Testis (tissue), 3 donors: ENCODE measurements around the gene FASN. TPM values are rescaled to one million over a fixed set of nuclear protein-coding genes. Genes with fewer than 3 reads are reported as not detected.

Source experiments
- DNase-seq: peaks from one replicate; pipeline ENCODE4 v3.0.0-alpha.2; 2019
- H3K27ac ChIP-seq, 2 donors: fragments of 200-600 bp; sonication (generic); one replicate each; pipeline ENCODE4 v1.5.1; 2019
- H3K27me3 ChIP-seq: fragments of 200-600 bp; sonication (generic); one replicate; pipeline ENCODE4 v1.5.1; 2019
- H3K36me3 ChIP-seq: fragments of 200-600 bp; sonication (generic); one replicate; pipeline ENCODE4 v1.5.1; 2017; ENCODE audit warnings: low read depth; ENCODE audit errors: missing control alignments
- H3K4me1 ChIP-seq: fragments of 200-600 bp; sonication (generic); one replicate; pipeline ENCODE4 v1.5.1; 2019
- H3K4me3 ChIP-seq, 2 donors: fragments of 200-600 bp; sonication (generic); one replicate each; pipeline ENCODE4 v1.5.1; 2017 to 2019
- H3K9me3 ChIP-seq: fragments of 200-600 bp; sonication (generic); one replicate; pipeline ENCODE4 v1.5.1; 2017
- CTCF ChIP-seq, 3 experiments: fragments of 450-650 bp in 2 of 3; fragments of 200-600 bp in 1 of 3; sonication (generic) in 1 of 3; IDR thresholded peaks; one replicate each; pipeline ENCODE4 v1.5.1; 2016 to 2019; ENCODE audit warnings: antibody characterized with exemption in 3 of 3, mild to moderate bottlenecking in 2 of 3, moderate library complexity in 1 of 3
- POLR2A ChIP-seq: fragments of 450-650 bp; IDR thresholded peaks from one replicate; pipeline ENCODE4 v1.6.1; 2017; ENCODE audit warnings: antibody characterized with exemption, mild to moderate bottlenecking, moderate library complexity
- WGBS, 2 donors: methylation state at CpG; one replicate each; pipeline ENCODE4 v1.1.5; 2018; 5-methylcytosine and 5-hydroxymethylcytosine counted together
- intact Hi-C: fragments of 100-400 bp; cut with DNase I; formaldehyde crosslinking; loops from one replicate; pipeline ENCODE4 v1.15.1; 2023; ENCODE audit warnings: low total_unique reads
- polyA plus RNA-seq: library from polyadenylated mRNA; stranded (reverse); fragments of 350-450 nt; fragmentation: Illumina TruSeq; extraction: RNeasy Lipid Tissue Mini Kit (QIAGEN cat#74804); gene quantifications from one replicate; pipeline ENCODE4 v1.2.3, GENCODE V29; 2014; ENCODE audit warnings: low read depth, low replicate concordance; ENCODE audit not compliant: insufficient read depth
- total RNA-seq, 2 donors: library from RNA; depleted of rRNA; stranded (reverse); fragments of >200 nt; gene quantifications; one replicate each; pipeline ENCODE4 v1.2.3, GENCODE V29; 2016

The FASN gene
- total and polyA plus RNA-seq, 3 donors from 2014 or later = 47.6 to 93.0 (median 76.2) TPM

- no peaks in the 10 kb centered on the region for H3K27me3 ChIP-seq
- no peak overlapping the region for H3K4me3 ChIP-seq
- H3K27ac ChIP-seq = no peak overlapping the region
- WGBS, 2 donors = 87 to 93% methylated on average over 10 of the region's 10 CpGs
- intact Hi-C loops = no loop called here
- H3K4me1 ChIP-seq = peaks cover 3% of the 10 kb centered on the region
- no peak for DNase-seq
- H3K9me3 ChIP-seq = no peaks in the 10 kb centered on the region
- H3K36me3 ChIP-seq = no peaks in the 10 kb centered on the region
- TF ChIP-seq CTCF (IDR thresholded peaks at IDR 0.05) (no peak), POLR2A (no peak)
Measured at GRCh38 chr17:82114447-82114846, 16.4 kb upstream of the FASN start.

- no peak overlapping the region for H3K27ac ChIP-seq
- no peaks in the 10 kb centered on the region for H3K9me3 ChIP-seq
- peaks cover 3% of the 10 kb centered on the region for H3K4me1 ChIP-seq
- H3K36me3 ChIP-seq = no peaks in the 10 kb centered on the region
- intact Hi-C loops = no loop called here
- no peak for DNase-seq
- no peaks in the 10 kb centered on the region for H3K27me3 ChIP-seq
- no peak overlapping the region for H3K4me3 ChIP-seq
- TF ChIP-seq POLR2A = no peak
- TF ChIP-seq CTCF (IDR thresholded peaks at IDR 0.05) = no peak
- WGBS, 2 donors = 90 to 92% methylated on average over 13 of the region's 13 CpGs
Measured at GRCh38 chr17:82113941-82114340, 15.9 kb upstream of the FASN start.

DNA sequence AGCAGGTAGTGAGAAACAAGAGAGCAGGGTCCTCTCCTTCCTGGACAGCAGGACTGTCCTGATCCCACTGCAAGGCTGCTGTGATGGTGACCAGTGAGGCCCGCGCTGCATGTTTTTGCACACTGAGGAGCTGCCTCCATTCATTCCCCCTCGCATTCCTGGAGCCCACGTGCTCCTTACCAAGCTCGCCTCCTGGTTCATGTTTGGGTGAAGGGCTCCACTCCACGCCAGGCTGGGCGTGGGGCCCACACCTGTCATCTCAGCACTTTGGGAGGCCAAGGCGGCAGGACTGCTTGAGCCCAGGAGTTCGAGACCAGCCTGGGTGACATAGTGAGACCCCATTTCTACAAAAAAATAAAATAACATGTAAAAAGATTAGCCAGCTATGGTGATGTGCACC, 15.4 kb upstream of the FASN start:
- no peak overlapping the region for H3K4me3 ChIP-seq
- no peak for DNase-seq
- no peaks in the 10 kb centered on the region for H3K27me3 ChIP-seq
- 96% methylated on average over 4 to 9 of the region's 9 CpGs for WGBS, 2 donors
- no peak for TF ChIP-seq POLR2A
- no peak for TF ChIP-seq CTCF (IDR thresholded peaks at IDR 0.05)
- intact Hi-C loops = no loop called here
- H3K9me3 ChIP-seq = no peaks in the 10 kb centered on the region
- no peaks in the 10 kb centered on the region for H3K36me3 ChIP-seq
- peaks cover 1% of the 10 kb centered on the region for H3K4me1 ChIP-seq
- H3K27ac ChIP-seq = no peak overlapping the region

GRCh38 chr17:82112914-82113311, 14.9 kb upstream of the FASN start:
- no peak overlapping the region for H3K4me3 ChIP-seq
- no peaks in the 10 kb centered on the region for H3K9me3 ChIP-seq
- TF ChIP-seq POLR2A (no peak), CTCF (IDR thresholded peaks at IDR 0.05) (no peak)
- WGBS, 2 donors = 88 to 90% methylated on average over 4 to 6 of the region's 6 CpGs
- no peak for DNase-seq
- no peak overlapping the region for H3K27ac ChIP-seq
- no peaks in the 10 kb centered on the region for H3K4me1 ChIP-seq
- H3K36me3 ChIP-seq = no peaks in the 10 kb centered on the region
- H3K27me3 ChIP-seq = no peaks in the 10 kb centered on the region
- intact Hi-C loops = no loop called here

- intact Hi-C loops = no loop called here
- H3K9me3 ChIP-seq = no peaks in the 10 kb centered on the region
- WGBS, 2 donors = 91 to 94% methylated on average over 18 of the region's 18 CpGs
Measured at GRCh38 chr17:82112181-82112913, 14.3 kb upstream of the FASN start.

More at GRCh38 chr17:82112181-82112913, 14.3 kb upstream of the FASN start:
- no peak for TF ChIP-seq CTCF (IDR thresholded peaks at IDR 0.05)
- Histone ChIP-seq H3K27ac (no peak overlapping the region), H3K4me3 (no peak overlapping the region), H3K27me3 (no peaks in the 10 kb centered on the region), H3K36me3 (no peaks in the 10 kb centered on the region), H3K4me1 (peaks cover under 1% of the 10 kb centered on the region)
- no peak for DNase-seq
